ENCODE results near the gene IL24.

IL24 gene

DNA sequence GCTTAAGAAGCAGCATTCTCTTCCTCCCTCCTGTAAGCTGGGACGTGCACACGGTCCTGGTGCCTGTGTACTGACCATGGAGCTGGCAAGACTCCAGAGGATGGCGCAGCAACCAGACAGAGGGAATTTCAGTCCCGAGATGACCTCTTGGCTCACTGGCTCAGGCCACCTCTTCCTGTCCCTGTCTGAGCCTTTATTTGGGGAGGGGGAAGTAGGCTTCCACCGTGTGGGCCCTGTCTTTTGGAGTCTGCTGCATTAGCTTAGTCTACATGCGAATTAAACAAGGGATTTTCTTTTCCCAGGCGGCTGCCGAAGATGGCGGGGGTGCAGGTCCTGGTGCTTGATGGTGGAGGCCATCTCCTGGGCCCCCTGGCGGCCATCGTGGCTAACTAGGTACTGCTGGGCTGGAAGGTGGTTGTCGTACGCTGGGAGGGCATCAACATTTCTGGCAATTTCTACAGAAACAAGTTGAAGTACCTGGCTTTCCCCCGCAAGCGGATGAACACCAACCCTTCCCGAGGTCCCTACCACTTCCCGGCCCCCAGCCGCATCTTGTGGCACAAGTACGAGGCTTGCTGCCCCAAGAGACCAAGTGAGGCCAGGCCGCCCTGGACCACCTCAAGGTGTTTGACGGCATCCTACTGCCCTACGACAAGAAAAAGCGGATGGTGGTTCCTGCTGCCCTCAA is 10.2 kb downstream of the IL24 start:
- DNase-seq (ENCODE audit: low spot score in 2 of 2) (no peak), ATAC-seq (no peak)
- Mint-ChIP-seq H3K36me3 (peaks cover 81% of the 10 kb centered on the region), H3K4me3 (no peak overlapping the region), H3K4me1 (peaks cover 57% of the 10 kb centered on the region), H3K27ac (peak overlapping the region; percentile 38), H3K9me3 (no peaks in the 10 kb centered on the region)

DNA sequence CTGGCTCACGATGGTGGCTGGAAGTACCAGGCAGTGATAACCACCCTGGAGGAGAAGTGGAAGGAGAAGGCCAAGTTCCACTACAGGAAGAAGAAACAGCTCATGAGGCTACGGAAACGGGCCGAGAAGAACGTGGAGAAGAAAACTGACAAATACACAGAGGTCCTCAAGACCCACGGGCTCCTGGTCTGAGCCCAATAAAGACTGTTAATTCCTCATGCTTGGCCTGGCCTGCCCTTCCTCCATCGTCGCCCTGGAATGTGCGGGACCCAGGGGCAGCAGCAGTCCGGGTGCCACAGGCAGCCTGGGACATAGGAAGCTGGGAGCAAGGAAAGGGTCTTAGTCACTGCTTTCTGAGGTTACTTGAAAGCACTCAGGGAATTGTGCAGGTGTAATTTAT is 10.8 kb downstream of the IL24 start:
- no peaks in the 10 kb centered on the region for H3K9me3 Mint-ChIP-seq
- H3K36me3 Mint-ChIP-seq: peaks cover 83% of the 10 kb centered on the region
- ATAC-seq: no peak
- peak overlapping the region; percentile 10 for H3K4me3 Mint-ChIP-seq
- no peak for DNase-seq (ENCODE audit: low spot score in 2 of 2)
- H3K27ac Mint-ChIP-seq: peak overlapping the region; percentile 38
- peaks cover 63% of the 10 kb centered on the region for H3K4me1 Mint-ChIP-seq

DNA sequence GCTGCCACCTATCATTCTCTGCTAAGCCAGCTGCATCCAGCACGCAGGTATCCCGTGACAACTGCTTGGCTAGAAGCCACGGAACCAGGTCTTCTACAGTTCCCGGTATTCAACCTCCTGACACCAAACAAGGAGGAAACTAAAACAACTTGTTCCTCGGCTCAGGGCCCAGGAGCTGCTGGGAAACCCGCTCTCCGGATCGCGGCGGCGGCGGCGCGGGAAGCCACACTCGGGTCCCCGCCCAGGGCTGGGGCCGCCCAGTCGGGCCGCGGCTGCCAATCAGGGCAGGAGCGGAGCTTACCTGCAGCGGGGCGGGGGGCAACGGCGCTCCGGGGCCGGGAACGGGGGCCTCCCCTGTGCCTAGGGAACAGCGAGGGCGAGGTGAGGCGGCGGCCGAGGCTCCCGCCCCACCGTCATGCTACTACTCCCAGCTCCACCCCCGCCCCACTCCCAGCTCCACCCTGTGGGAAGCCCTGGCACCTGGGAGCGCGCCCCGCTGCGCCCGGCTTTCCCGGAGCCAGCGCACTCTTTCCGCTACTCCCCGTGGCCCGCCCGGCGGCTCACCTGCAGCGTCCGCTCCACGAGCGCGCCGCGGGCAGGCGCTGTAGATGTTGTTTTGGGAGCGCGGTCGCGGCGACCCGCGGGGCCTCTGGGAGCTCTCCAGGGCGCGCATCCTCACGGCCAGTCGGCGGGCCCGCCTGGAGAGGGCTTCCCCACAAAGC is 12.1 kb downstream of the IL24 start:
- no peaks in the 10 kb centered on the region for H3K9me3 Mint-ChIP-seq
- H3K4me1 Mint-ChIP-seq: peaks cover 76% of the 10 kb centered on the region
- H3K36me3 Mint-ChIP-seq: peaks cover 79% of the 10 kb centered on the region
- DNase-seq (ENCODE audit: low spot score in 2 of 2): no peak
- peak overlapping the region; percentile 40 for H3K4me3 Mint-ChIP-seq
- peak; percentile 46 for ATAC-seq
- H3K27ac Mint-ChIP-seq: no peak overlapping the region

DNA sequence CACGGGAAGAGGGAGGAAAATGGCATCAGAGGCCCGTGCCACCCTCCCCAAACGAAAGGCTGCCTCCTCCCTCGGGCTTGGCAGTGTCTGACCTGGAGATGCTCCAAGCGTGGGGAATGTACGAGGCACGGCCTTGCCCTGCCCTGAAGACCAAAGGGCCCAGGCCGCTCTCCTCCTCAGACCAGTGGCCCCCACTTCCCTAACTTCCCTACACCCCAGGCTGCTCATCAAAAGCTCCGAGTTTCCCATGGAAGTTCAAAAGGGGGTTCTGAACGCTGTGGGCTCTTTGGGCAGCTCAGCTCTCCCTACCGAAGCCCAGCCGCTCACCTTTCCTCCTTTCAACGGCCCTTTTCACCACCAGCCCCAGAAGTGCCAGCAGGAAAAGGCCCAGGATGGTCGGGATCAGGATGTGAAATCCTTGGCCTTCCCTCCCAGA is 12.7 kb downstream of the IL24 start:
- peaks cover 73% of the 10 kb centered on the region for H3K36me3 Mint-ChIP-seq
- H3K4me3 Mint-ChIP-seq: peak overlapping the region; percentile 40
- no peak overlapping the region for H3K27ac Mint-ChIP-seq
- peak; percentile 2 for ATAC-seq
- H3K9me3 Mint-ChIP-seq: no peaks in the 10 kb centered on the region
- no peak for DNase-seq (ENCODE audit: low spot score in 2 of 2)
- H3K4me1 Mint-ChIP-seq: peaks cover 76% of the 10 kb centered on the region

DNA sequence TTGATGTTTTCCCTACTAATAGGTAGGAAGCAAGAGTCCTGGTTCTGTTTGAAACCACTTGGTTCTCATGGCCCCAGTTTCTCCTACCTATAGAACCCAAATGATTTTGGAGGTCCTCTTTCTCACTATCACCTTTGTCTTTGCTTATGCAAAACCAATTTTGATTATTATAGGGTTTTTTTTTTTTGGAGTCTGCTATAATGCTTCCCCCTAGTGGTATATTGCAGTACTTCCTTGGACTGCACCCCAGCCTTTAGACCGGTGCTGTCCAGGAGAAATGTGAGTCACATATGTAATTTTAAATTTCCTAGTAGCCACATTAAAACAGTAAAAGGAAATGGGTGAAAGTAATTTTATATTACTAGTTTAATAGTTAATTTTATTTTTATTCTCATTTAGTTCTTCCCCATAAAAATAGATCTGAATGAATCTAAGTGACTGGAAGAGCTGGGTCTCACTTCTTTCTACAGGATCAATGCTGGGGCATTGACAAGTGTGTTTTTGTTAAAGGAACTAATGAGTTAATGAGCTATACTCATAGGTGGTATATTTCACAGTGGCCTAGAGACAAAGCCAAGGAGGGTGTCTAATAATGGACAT is 13.9 kb downstream of the IL24 start:
- H3K9me3 Mint-ChIP-seq: no peaks in the 10 kb centered on the region
- H3K4me1 Mint-ChIP-seq: peaks cover 76% of the 10 kb centered on the region
- no peak for DNase-seq (ENCODE audit: low spot score in 2 of 2)
- H3K27ac Mint-ChIP-seq: no peak overlapping the region
- ATAC-seq: peak; percentile 45
- H3K4me3 Mint-ChIP-seq: peak overlapping the region; percentile 40
- peaks cover 69% of the 10 kb centered on the region for H3K36me3 Mint-ChIP-seq

DNA sequence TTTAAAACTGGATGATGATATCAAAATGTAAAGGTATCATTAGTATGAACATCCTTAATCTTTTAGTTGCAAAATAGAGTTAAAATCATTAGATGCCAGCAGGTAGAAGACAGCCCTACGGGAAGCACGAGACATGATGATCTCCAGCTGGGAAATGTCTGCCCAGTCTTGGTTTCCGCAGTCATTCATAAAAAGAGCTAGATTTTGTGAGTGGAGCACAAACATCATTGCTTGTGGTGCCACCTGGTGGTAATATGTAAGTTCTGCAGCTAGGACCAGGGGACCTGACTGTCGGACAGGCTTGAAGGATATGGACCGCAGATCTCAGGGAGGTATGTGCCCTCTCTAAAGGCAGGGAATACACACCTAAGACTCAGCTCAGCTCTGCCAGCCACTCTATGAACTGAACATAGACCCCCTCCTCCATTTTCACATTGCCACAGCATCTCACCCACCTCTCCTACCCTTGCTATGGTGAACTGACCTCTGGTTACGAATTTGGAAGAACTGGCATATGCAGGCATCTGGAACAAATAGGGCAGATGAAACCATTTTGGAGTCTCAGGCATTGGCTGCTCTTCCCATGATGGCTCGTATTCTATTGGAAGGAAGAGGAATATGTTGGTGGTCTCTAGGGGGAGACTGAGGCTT is 15.3 kb downstream of the IL24 start:
- peaks cover 68% of the 10 kb centered on the region for H3K36me3 Mint-ChIP-seq
- H3K4me1 Mint-ChIP-seq: peaks cover 84% of the 10 kb centered on the region
- ATAC-seq (peak; percentile 61), DNase-seq (ENCODE audit: low spot score in 2 of 2) (peak; percentile 49 to 76)
- peak overlapping the region; percentile 48 for H3K27ac Mint-ChIP-seq
- H3K9me3 Mint-ChIP-seq: no peaks in the 10 kb centered on the region
- H3K4me3 Mint-ChIP-seq: no peak overlapping the region

DNA sequence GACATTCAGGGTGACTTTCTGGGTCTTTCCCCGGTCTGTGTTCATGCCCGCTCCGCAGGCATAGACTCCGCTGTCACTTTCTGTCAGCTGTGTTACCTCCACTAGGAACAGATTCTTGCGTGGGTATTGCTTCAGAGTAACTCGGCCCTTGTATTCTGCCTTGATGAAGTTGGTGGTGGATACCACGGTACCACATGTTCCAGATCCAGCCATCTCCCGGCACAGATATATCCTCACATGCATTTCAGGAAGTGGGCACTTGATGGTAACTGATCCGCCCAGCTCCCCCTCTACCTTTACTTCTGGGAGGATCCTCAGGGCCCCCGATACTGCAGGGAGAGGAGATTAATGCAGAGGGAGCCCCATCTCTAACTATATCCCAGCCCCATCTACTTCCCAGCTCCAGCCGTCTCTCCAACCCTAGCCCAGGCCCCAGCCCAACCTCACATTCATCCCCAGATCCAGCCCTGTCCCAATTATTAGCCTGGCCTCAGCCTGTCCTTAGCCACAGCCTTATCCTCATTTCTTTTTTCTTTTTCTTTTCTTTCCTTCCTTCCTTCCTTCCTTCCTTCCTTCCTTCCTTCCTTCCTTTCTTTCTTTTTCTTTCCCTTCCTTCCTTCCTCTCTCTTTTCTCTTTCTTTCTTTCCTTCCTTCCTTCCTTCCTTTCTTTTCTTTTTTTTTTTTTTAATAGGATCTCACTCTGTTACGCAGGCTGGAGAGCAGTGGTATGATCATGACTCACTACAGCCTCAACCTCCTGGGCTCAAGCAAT is 16.7 kb downstream of the IL24 start:
- DNase-seq (ENCODE audit: low spot score in 2 of 2) (no peak), ATAC-seq (no peak)
- H3K36me3 Mint-ChIP-seq: peaks cover 62% of the 10 kb centered on the region
- H3K4me1 Mint-ChIP-seq: peaks cover 84% of the 10 kb centered on the region
- no peak overlapping the region for H3K4me3 Mint-ChIP-seq
- peak overlapping the region; percentile 80 for H3K27ac Mint-ChIP-seq
- H3K9me3 Mint-ChIP-seq: no peaks in the 10 kb centered on the region

DNA sequence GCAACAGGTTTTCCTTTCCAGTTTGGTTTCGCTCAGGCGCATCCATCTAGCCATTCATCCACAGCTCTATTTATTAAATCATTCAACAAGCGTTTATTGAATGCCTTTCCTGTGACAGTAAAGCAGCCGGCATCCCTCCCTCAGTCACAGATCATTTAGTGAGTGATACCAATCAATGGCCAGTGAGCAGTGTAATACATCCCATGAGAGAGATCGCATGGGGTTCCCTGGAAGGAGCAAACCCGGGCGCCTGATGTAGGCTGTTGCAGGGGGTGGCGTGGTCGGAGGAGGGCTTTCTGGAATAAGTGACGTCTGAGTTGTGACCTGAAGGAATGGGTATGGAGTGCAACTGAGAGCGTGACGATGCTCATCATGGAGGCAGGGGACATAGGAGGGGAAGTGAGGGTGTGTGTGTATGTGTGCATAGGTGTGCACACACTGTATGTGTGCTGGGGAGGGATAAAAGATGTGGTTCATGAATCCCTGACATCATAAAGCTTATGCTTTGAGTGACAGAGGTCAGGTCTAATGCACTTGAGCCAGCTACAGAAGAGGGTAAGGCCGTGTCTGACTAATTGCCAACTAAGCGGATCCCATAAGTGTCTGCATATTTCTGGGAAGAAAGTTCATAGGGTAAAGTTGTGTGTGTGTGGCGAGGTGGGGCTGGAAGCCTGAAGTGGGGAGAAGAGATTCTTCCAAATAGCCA is 17.9 kb downstream of the IL24 start:
- Mint-ChIP-seq H3K9me3 (no peaks in the 10 kb centered on the region), H3K27ac (peak overlapping the region; percentile 80), H3K36me3 (peaks cover 55% of the 10 kb centered on the region), H3K4me1 (peaks cover 89% of the 10 kb centered on the region), H3K4me3 (no peak overlapping the region)
- no peak for ATAC-seq
- DNase-seq (ENCODE audit: low spot score in 2 of 2): no peak

DNA sequence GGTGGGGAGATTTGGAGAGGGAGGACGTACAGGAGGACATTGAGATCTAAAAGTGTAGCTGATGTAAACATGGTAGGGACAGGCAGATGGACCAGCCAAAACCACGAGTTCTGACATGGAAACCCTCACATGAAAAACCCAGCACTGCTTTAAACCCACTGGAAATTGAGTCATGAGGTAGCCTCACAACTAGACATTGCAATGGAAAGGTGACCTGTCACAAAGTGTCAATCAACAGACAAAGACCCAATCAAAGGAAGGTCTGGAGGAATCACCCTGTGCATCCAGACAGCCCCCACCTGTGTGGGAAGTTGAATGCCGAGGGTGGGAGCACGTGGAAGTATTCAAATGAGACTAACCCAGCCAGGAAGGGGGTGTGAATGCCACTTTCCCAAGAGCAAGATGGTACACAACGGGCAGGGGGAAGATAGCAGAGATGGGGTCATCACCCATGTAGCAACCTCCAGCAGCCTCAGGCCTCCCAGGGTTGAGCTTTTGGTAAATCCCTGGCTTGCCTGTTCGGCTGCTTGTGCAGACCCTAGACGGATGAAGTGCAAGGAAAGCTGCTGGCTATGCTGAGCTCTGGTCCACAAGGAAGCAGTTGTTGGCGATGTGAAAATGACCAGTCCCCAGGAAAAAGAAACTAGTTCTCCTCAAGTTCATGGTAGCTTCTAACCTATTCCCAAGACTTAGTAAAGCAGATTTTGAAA is 18.9 kb downstream of the IL24 start:
- ATAC-seq (peak; percentile 61), DNase-seq (ENCODE audit: low spot score in 2 of 2) (no peak)
- Mint-ChIP-seq H3K36me3 (peaks cover 49% of the 10 kb centered on the region), H3K9me3 (no peaks in the 10 kb centered on the region), H3K4me3 (no peak overlapping the region), H3K27ac (peak overlapping the region; percentile 80), H3K4me1 (peaks cover 92% of the 10 kb centered on the region)

DNA sequence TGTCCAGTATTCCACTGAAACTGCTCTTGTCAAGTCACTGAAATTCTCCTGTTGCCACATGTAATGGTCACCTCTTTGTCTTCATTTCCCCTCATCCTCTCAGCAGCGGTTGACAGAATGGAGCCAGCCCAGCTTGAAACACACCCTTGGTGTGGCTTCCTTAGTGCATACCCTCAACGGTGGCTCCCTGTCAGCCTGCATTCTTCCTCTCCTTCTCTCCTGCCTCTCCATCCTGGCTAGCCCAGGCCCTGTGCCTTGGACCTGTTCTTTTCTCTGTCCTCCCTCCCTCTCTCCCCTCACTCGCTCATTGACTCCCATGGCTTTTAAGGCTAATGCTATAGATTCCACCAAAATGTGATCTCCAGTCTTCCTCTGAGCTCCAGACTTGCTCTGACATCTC is 20.8 kb downstream of the IL24 start:
- DNase-seq (ENCODE audit: low spot score in 2 of 2) (no peak), ATAC-seq (no peak)
- Mint-ChIP-seq H3K9me3 (no peaks in the 10 kb centered on the region), H3K36me3 (peaks cover 34% of the 10 kb centered on the region), H3K27ac (peak overlapping the region; percentile 73), H3K4me1 (peaks cover 77% of the 10 kb centered on the region), H3K4me3 (no peak overlapping the region)

DNA sequence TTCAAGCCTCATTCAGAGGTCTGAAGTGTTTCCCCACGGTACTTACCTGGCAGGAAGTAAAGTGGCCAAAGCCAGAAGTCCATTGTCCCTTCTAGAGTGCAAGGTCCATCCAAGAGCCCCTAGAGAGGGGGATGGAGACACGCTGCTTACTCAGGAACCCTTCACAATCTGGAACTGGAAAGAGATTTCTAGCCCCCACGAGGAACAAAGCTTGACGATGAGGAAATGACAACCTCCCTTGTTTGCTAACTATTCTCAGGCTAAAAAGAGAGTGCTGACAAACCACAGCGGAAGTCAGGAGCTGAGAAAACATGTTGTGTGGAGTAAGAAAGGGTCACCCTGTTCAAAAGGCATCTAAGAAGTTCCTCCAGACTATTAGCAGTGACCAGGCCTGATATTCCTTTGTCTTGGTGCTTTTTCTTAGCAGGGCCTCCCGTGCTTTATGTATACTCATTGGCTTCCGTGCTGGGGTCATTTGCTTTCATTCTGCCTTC is 24.6 kb downstream of the IL24 start, which contains the start of gene FCMR:
FCMR (minus strand) TSS at position 170 of the 494 bp plus-strand sequence; CDS start at position 83, 87 bp downstream.
- H3K4me1 Mint-ChIP-seq: peaks cover 39% of the 10 kb centered on the region
- no peak for ATAC-seq
- H3K27ac Mint-ChIP-seq: no peak within 1 kb of the TSS
- no peak within 1 kb of the TSS for H3K4me3 Mint-ChIP-seq
- H3K36me3 Mint-ChIP-seq: peaks cover 16% of the 10 kb centered on the region
- peak in 1 of 2 donors; percentile 71 for DNase-seq (ENCODE audit: low spot score in 2 of 2)
- H3K9me3 Mint-ChIP-seq: no peaks in the 10 kb centered on the region

DNA sequence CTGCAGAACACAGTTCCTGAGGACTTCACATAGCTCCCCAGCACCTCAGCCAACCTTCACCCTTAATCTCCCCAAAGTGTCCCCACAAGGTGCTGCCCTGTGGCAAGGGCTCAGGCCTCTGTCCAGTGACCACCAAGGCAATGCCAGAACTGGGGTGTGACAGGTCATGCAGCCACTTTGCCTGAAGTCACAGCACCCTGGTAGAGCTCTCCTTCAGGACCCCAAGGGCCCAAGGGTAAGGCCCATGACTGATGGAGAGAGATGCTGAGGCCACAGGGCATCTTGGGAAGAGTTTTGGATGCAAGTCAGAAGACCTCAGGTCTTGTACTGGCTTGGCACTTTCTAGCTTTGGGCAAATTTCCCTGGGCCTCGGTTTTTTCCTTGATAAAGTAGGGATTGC is 25.3 kb downstream of the IL24 start:
- DNase-seq (ENCODE audit: low spot score in 2 of 2) (no peak), ATAC-seq (no peak)
- H3K4me1 Mint-ChIP-seq: peaks cover 35% of the 10 kb centered on the region
- H3K9me3 Mint-ChIP-seq: no peaks in the 10 kb centered on the region
- H3K27ac Mint-ChIP-seq: no peak overlapping the region
- H3K4me3 Mint-ChIP-seq: no peak overlapping the region
- H3K36me3 Mint-ChIP-seq: peaks cover 14% of the 10 kb centered on the region

DNA sequence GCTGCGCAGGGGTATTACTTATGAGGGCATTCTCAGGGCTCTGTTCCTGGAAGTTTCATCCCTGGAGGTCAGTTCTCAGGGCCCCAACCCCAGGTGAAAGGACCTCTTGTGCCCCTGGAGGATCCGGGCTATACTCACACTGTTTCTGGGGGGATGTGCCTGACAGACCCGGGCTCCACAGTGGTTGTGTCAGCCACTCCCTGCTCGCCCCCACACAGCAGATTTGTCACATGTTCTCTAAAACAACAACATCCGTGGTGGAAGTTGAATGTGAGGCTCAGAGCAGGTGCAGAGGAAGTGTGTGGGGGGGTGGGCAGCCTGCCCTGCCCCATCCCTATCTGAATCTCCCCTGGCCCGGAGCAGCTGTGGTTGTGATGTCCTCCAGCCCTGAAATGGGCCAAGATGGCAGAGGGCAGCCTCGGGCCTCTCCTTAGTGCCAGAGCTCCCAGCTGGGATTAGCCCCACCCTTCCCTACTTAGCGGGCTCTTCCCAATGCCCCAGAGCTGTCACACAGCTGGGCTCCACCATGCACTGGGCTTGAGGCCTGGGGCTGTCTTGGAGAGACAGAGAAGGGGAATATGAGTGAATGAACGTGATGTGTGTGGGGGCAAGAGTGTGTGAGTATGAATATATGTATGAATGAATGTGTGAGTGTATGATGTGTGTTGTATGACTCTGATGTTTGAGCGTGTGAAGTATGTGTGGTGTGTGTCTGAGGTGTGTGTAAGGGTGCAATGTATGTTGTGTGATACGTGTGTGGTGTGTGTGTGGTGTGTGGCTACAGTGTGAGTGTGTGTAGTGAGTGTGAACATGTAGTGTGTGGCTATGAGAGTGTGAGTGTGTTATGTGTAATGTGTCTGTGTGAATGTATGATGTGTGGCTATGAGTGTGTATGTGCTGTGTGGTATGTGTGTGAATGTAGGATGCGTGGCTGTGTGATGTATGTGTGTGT is 26.0 kb downstream of the IL24 start:
- peak; percentile 65 for ATAC-seq
- H3K4me3 Mint-ChIP-seq: no peak overlapping the region
- H3K27ac Mint-ChIP-seq: no peak overlapping the region
- H3K4me1 Mint-ChIP-seq: peaks cover 34% of the 10 kb centered on the region
- H3K36me3 Mint-ChIP-seq: peaks cover 6% of the 10 kb centered on the region
- H3K9me3 Mint-ChIP-seq: no peaks in the 10 kb centered on the region
- DNase-seq (ENCODE audit: low spot score in 2 of 2): peak in 1 of 2 donors; percentile 77

Data from stimulated activated effector memory CD8-positive, alpha-beta T cell treated with anti-CD3 and anti-CD28 coated beads, Interleukin-12 subunit alpha, Interleukin-12 subunit beta, amount 100 ng/mL, for 72 hours (primary cell).